HG02588 (cell line): Measurements from ENCODE around the gene DDOST.
"Not testable (repeated sequence)": the region's sequence is repeated elsewhere in the genome, so short reads cannot be mapped to it uniquely, and the experiment has no call there.

Experiments
- ATAC-seq: cut with Tn5 transposase; IDR thresholded peaks from one replicate; pipeline ENCODE4 v1.9.1; 2021; ENCODE audit warnings: mild to moderate bottlenecking, moderate library complexity; ENCODE audit not compliant: unreplicated experiment

DDOST gene

DNA sequence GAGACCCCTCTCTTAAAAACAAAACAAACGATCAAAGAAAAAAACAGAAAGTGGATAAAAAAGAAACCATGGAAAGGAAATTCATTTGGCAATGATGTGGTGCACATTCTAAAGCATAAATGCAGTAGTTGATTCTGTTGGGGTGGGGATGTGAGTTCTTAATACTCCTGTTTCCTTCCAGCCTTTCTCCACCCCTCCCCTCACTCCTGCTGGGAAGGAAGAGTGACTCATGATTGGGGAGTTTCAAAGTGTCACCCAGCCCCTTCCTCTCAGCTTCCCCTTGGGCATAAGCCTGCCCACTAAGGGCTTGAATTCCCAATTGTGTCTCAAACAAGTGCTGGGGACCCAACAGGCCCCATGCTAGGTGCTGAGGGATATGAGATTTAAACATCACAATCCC, 34.6 kb downstream of the DDOST start:
- ATAC-seq: no peak

DNA sequence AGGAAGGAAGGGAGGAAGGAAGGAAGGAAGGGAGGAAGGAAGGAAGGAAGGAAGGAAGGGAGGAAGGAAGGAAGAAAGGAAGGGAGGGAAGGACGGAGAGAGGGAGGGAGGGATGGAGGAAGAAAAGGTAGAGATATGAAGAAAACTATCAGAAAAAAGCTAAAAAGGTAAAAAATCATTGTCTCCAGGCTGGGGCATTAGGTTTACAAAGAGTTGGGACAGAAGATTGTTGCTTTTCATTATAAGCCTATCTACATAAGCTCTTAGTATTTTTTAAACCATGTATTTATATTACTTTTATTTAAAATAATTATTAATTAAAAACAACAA, 35.1 kb downstream of the DDOST start:
- ATAC-seq: no peak

DNA sequence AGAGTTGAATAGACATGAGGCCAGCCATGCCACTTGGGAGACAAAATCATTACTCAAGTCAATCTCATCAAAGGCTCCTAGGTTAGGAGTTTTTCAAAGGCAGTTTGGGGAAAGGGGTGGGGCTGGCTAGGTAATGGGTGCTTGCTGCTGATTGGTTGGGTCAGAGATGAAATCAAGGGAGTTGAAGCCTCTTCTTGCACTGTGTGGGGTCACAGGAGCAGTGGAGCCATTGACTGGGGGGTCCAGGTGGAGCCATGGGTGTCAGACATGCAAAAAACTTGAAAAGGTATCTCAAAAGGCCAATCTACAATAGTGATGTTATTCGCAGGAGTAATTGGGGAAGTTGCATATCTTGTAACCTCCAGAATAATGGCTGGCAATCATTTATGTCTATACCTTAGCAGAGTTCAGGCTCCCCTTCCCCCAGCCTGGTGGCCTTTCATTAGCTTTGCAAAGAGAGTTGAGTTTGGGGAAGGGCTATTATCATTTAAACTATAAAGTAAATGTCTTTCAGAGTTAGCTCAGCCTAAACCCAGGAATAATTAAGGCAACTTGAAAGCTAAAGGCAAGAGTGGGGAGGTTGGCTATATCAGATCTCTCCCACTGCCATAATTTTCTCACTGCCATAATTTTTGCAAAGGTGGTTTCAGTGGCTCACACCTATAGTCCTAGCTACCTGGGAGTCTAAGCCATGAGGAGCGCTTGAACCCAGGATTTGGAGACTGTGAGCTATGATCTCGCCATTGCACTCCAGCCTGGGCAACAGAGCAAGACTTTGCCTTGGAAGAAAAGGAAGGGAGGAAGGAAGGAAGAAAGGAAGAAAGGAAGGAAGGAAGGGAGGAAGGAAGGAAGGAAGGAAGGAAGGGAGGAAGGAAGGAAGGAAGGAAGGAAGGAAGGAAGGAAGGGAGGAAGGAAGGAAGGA, 35.7 kb downstream of the DDOST start:
- ATAC-seq: no peak

- no peak for ATAC-seq
Measured at GRCh38 chr1:20624709-20625108, 36.5 kb downstream of the DDOST start.

DNA sequence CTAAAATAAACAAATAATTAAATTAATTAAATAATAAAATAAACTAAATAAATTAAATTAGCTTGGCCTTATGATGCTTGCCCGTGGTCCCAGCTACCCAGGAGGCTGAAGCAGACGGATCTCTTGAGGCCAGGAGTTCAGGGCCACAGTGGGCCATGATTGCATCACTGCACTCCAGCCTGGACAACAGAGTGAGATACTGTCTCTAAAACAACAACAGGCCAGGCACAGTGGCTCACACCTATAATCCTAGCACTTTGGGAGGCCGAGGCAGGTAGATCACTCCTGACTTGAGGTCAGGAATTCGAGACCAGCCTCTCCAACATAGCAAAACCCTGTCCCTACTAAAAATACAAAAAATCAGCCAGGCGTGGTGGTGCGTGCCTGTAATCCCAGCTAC, 40.2 kb downstream of the DDOST start:
- ATAC-seq: no peak

- no peak for ATAC-seq
Measured at GRCh38 chr1:20619999-20620398, 41.2 kb downstream of the DDOST start.

GRCh38 chr1:20618550-20618949, 42.6 kb downstream of the DDOST start:
- no peak for ATAC-seq

DNA sequence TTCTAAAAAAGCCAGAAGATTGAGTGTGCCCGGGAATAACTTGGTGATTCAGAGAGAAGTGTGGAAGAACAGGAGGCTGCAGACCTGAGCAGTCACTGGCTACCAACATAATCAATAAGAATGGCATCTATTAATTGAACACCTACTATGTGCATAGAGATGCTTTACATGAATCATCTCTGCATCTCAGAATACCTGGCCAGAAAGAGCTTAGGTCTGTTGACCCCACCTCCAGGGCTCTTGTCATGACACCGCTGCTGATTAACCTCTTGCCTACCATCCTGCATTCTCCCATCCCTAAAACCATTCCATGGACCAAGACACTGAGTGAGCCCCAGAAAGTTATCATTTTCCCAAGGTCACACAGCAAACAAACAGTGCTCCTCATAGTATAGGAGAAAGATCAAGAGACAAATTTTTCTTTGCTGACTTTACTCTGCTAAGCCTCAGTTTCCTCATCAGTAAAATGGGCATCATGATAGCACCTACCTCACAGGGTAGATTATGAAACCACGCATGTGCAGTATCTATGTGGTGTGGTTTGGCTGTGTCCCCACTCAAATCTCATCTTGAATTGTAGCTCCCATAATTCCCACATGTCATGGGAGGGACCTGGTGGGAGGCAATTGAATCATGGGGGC, 44.2 kb downstream of the DDOST start:
- no peak for ATAC-seq

DNA sequence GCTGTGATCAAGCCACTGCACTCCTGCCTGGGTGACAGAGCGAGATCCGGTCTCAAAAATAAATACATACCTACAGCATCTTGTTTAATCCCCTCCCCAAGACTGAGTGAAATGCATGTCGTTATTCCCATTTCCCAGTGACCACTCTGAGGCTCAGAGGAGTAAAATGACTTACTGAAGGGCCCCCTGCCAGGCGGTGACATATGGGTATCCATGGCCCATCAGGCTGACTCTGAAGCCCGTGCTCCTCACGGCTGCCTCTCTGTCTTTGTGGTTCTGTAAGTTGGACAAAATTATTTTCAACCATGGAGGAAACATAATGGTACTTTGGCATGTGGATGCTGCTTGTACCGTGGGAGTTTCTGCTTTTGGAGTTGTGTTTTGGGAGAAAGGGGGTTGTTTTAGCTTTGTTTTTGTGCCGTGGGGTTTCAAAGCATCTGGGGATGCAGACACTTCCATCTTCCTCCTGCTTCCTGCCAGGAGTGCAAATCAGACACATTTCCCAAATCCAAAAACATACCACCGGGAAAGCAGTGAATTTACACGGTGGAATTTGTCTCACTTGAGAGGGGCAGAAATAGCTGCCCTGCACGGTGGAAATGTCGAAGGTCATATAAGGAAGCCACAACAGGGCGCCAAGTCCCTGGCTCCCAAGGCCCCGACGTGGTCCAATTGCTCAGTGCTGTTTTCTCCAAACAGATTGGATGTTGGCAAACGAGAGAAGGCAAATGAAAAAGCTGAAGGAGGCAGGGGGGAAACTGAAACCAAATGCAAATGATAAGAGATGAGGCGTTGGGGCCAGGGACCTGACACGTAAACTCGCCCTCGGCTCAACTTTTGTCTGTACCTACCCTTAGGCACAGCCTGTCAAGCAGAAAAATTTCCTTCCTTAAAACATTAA, 45.0 kb downstream of the DDOST start:
- ATAC-seq: no peak

GRCh38 chr1:20614131-20614579, 47.0 kb downstream of the DDOST start:
- ATAC-seq: no peak

GRCh38 chr1:20612221-20612746, 48.9 kb downstream of the DDOST start:
- no peak for ATAC-seq

- no peak for ATAC-seq
Measured at GRCh38 chr1:20611652-20612051, 49.5 kb downstream of the DDOST start.

DNA sequence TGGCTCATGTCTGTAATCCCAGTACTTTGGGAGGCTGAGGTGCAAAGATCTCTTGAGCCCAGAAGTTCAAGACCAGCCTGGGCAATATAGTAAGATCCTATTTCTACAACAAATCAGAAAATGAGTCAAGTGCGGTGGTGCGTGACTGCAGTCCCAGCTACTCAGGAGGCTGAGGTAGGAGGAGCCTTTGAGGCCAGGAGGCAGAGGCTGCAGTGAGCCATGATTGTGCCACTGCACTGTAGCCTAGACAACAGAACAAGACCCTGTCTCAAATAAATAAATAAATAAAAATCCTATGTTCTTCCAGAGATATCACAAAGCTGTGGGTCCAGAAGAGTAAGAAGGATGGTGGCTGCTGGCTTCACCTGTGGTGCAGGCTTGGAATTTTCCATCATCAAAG, 50.2 kb downstream of the DDOST start:
- ATAC-seq: no peak

DNA sequence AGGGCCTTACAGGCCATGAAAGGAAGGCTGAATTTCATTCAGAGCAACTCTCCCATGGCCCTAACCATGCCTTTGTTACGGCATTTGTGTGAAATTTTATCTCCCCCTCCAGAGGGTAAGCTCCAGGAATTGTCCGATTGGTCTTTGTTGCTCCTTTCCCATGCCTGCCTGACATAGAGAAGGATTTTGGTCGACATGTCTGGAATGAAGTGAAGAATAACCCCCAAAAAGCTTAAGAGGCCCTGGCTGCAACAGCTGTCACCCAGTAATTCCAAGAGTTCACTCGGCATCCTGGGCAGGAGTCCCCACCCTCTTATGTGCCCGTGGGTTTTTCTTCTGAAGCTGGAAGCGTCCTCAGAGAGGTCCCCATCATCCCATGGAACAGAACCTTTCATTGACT, 51.6 kb downstream of the DDOST start:
- ATAC-seq: no peak

DNA sequence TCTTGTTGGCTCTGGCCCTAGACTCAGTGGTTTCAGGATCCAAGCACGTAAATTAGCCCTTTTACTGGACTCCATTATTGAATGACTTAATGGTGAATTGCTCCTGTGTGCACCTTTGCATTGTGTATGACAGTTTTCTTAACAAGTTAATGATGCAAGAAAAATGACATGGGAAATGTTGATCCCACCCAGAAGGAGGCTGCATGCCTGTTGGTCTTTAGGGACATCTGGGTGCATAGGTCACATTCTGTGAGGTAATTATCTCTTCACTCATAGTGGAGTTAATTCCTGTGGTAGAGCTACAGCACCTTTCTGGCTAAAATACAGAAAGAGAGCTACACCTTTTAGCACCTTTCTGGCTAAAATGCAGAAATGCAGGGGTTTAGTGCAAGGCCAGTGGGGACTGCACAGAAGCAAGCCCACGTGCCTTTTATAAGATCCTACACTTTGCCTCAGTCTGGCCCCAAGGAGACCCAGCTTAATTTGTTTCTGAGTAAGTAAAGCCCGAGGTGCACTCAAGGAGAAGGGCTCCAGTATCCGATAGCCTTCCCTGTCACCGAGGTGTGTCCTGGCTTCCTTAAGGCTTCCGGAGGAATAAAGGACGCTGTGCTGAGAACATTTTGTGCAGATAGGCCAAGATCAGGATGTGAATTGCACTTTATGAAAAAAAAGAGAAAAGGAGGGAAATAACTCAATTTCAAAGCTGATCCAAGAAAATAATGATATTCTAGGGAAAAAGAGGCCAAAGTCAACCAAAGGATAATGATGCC, 54.2 kb downstream of the DDOST start:
- not testable (repeated sequence) for ATAC-seq

DNA sequence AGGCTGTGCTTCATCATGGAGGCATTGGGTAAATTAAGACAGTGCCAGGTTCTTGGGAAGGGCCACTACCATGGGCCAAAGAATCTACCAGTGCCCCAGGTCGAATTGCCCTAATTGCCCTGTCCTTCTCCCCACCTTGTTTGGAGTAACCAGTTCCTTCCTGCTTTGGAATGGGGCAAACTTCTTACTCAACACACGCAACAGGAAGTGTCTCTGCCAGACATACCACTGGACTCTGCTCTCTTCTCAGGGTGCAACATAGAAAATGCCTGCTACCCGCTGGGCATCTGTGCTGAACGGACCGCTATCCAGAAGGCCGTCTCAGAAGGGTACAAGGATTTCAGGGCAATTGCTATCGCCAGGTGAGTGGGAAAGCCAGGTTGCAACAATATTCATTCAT, 56.5 kb downstream of the DDOST start:
- ATAC-seq: no peak

DNA sequence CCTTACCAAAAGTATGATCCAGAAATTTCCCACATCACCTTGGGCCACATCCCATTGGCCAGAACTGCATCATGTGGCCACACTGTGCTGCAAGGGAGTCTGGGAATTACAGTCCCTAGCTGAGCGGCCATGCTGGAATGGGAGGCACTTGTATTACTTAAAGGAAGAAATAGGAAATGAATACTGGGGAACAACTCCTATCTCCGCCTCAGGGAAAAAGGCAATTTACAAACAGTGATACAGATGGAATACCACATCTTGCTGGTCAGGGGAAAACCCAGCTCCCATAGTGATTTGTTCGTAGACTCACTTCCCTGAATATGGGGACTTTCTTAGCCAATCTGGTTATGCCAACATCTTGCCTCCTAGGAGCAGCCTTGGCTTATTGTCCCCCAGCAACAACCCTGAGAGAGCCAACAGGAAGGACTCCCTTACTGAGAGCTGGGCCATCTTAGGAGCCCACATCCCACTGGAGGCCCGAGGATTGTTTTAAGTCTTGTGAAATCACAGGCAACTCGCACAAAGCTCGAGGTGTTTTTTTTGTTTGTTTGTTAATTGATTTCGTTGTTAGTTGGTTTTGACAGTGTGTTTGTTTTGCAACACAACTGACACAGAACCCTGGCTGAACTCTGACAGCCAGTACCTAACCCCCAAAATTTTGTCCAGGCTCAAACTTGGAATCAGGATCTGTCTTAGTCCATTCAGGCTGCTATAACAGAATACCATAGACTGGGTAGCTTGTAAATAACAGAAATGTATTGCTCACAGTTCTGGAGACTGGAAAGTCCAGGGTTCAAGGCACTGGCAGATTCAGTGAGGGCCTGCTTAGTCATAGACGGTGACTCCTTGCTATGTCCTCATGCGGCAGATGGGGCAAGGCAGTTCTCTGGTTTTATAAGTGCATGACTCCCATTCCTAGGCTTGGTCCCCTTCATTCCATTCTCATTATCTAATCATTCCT, 57.4 kb downstream of the DDOST start:
- no peak for ATAC-seq

- ATAC-seq: no peak
Measured at GRCh38 chr1:20602851-20603450, 58.2 kb downstream of the DDOST start.
